ENCODE results near the gene UQCC3. TPM values are rescaled to one million over a fixed set of nuclear protein-coding genes. Genes with fewer than 3 reads are reported as not detected.

UQCC3 gene
- total and polyA plus RNA-seq, 2 of the 13 experiments (the other 11 are each of a cell fraction or from before 2014, with no cell fraction given): 7.7 to 16.0 TPM

DNA sequence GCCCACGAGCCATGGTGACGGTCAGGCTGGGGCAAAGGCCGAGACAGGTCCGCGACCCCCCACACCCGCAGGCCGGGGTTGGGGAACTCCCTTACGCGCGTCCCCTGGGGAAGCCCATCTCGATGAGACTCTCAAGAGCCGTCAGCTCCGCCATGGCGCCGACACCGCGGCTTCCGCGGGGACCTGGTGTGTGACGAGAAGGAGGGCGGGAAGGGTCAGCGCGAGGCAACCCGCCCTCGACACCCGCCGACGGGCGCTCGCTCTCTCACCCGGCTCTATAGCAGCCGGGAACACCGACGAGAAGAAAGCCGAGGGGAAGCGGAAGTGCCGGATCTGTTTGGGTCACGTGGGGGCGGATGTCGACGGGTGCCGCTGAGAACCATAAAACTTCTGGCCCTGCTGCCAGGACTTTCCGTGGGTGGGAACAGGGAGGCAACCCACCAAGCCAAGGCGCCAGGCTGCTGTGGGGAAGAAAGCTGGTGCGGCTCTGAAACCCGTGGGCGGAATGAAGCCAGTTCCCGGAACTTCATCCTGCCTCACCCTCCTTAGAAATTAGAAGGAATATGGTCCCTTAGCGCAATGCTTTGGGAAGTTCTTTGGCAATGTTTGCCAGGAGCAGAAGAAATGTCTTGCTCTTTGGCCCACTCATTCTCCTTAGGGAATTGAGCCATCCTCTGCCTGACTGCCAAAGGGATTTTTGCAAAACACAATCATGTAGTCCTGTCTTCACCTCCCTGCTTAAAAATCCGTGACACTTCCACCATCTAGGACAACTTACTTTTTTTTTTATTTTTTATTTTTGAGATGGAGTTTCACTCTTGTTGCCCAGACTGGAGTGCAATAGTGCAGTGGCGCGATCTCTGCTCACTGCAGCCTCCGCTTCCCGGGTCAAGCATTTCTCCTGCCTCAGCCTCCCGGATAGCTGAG lies 7.6 kb downstream of the UQCC3 start, which contains the start of gene UBXN1 (continued):
- TF ChIP-seq, protein P1, sequence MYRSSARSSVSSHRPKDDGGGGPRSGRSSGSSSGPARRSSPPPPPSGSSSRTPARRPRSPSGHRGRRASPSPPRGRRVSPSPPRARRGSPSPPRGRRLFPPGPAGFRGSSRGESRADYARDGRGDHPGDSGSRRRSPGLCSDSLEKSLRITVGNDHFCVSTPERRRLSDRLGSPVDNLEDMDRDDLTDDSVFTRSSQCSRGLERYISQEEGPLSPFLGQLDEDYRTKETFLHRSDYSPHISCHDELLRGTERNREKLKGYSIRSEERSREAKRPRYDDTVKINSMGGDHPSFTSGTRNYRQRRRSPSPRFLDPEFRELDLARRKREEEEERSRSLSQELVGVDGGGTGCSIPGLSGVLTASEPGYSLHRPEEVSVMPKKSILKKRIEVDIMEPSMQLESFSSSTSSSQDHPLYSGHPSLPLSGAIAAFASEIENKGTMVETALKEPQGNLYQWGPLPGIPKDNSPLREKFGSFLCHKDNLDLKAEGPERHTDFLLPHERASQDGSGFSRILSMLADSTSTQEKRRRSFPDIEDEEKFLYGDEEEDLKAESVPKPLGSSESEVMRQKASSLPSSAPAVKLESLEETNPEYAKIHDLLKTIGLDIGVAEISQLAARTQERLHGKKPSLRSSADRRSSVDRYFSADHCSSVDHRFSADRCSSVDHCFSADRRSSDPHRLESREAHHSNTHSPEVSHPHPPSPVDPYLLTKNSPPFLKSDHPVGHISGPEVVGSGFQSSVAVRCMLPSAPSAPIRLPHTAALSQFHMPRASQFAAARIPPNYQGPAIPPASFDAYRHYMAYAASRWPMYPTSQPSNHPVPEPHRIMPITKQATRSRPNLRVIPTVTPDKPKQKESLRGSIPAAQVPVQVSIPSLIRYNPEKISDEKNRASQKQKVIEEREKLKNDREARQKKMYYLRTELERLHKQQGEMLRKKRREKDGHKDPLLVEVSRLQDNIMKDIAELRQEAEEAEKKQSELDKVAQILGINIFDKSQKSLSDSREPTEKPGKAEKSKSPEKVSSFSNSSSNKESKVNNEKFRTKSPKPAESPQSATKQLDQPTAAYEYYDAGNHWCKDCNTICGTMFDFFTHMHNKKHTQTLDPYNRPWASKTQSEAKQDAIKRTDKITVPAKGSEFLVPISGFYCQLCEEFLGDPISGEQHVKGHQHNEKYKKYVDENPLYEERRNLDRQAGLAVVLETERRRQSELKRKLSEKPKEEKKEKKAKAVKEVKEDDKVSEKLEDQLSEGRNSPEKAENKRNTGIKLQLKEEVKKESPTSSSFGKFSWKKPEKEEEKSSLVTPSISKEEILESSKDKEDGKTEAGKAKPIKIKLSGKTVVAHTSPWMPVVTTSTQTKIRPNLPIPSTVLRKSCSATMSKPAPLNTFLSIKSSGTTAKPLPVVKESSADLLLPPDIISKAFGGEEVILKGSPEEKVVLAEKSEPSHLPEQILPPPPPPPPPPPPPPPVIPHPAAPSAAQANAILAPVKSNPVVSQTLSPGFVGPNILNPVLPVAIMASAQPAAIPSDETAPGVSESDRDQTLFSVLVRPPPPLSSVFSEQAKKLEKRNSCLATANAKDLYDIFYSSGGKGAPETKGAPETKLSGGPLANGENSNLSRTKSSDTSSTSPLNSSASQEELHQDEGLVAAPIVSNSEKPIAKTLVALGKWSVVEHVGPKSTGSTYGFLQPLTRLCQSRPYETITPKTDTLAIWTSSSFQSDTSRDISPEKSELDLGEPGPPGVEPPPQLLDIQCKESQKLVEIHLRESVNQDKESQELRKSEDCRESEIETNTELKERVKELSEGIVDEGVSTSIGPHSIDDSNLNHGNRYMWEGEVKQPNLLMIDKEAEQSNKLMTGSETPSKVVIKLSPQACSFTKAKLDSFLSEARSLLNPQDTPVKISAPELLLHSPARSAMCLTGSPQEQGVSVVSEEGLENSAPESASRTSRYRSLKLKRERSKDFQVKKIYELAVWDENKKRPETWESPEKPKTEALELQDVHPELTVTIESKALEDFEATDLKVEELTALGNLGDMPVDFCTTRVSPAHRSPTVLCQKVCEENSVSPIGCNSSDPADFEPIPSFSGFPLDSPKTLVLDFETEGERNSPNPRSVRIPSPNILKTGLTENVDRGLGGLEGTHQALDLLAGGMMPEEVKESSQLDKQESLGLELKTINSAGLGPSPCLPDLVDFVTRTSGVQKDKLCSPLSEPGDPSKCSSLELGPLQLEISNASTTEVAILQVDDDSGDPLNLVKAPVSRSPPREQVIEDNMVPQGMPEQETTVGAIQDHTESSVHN (CRISPR knock-in tag; IDR thresholded peaks at IDR 0.05): no peak
- TF ChIP-seq PHF5A (CRISPR knock-in tag; IDR thresholded peaks at IDR 0.05; ENCODE audit: low read depth, unreplicated experiment) (peak; percentile 60), HOXA3 (CRISPR knock-in tag; IDR thresholded peaks at IDR 0.05) (peak; percentile 82; the same call in 1 of the 2 replicates), HDAC1 (CRISPR knock-in tag; IDR thresholded peaks at IDR 0.05) (peak; percentile 90), HDAC2 (CRISPR knock-in tag; IDR thresholded peaks at IDR 0.05) (peak; percentile 72), ZBTB3 (CRISPR knock-in tag; IDR thresholded peaks at IDR 0.05; ENCODE audit: borderline replicate concordance, low read depth) (peak; percentile 34; the same call in 1 of the 2 replicates), ELF1 (CRISPR knock-in tag; IDR thresholded peaks at IDR 0.05) (peak; percentile 95), BRCA1 (CRISPR knock-in tag; IDR thresholded peaks at IDR 0.05) (no peak), CBFB (CRISPR knock-in tag; IDR thresholded peaks at IDR 0.05) (peak; percentile 75; the same call in 1 of the 2 replicates), ZNF207 (IDR thresholded peaks at IDR 0.05; ENCODE audit: borderline replicate concordance) (no peak), ZNF260 (CRISPR knock-in tag; IDR thresholded peaks at IDR 0.05; ENCODE audit: borderline replicate concordance, low read depth) (no peak), TBL1XR1 (IDR thresholded peaks at IDR 0.05; ENCODE audit: borderline replicate concordance, low read length, partially characterized antibody) (no peak)
- TF ChIP-seq, protein P2, sequence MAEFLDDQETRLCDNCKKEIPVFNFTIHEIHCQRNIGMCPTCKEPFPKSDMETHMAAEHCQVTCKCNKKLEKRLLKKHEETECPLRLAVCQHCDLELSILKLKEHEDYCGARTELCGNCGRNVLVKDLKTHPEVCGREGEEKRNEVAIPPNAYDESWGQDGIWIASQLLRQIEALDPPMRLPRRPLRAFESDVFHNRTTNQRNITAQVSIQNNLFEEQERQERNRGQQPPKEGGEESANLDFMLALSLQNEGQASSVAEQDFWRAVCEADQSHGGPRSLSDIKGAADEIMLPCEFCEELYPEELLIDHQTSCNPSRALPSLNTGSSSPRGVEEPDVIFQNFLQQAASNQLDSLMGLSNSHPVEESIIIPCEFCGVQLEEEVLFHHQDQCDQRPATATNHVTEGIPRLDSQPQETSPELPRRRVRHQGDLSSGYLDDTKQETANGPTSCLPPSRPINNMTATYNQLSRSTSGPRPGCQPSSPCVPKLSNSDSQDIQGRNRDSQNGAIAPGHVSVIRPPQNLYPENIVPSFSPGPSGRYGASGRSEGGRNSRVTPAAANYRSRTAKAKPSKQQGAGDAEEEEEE (CRISPR knock-in tag; IDR thresholded peaks at IDR 0.05; ENCODE audit: borderline replicate concordance): no peak
